ENCODE results near the gene GNAZ.
"Not testable (repeated sequence)": the region's sequence is repeated elsewhere in the genome, so short reads cannot be mapped to it uniquely, and the experiment has no call there.

GNAZ gene

DNA sequence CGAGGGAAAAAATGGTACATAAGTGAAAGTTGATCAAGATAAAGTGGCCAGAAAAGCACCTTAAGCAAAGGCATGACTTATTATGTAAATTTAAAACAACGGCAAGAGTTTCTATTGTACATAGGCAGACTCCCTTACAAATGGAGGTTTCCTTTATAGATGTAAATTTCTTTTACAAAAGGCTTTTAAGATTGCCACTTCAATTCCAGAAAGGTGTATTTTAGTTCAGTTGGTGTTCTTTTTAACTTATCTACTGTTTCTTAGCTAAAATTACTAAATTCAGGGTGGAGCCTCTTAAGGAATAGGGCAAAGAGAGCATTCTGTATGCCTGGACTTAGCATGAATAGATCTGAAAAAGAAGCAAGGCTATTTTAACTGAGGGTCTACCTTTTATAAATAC is 24.9 kb upstream of the GNAZ start:
- no peak for DNase-seq

DNA sequence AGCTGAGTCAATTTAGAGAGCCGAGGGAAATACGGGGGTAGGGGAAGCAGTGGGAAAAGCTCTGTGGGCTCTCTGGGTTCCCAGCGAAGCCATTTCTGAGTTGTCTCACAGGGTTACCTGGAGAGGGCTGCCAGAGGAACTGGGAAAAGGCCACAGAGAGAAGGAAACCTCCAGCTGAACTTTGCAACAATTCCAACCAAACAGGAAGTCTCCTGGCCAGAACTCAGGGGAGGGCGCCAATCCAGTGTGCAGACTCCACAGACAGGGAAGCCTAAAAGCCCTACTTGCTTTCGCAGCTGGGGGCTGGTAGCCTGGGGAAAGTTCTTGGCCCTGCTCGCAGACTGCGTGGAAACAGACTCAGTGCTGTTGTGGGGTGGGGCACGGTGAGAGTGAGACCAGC is 23.1 kb upstream of the GNAZ start:
- no peak for DNase-seq

DNA sequence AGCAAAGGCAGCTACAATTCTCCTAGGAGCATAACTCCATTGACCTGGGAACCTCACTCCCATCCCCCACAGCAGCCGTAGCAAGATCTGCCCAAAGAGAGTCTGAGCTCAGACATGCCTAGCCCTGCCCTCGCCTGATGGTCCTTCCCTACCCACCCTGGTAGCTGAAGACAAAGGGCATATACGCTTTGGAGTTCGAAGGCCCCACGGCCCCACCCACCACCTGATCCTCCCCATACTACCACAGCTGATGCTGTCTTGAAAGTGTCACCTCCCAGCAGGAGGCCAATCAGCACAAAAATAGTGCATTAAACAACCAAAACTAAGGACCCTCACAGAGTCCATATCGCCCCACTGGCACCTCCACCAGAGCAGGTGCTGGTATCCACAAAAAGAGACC is 22.6 kb upstream of the GNAZ start:
- DNase-seq = no peak

GRCh38 chr22:23050546-23050945 is 19.8 kb upstream of the GNAZ start:
- DNase-seq = not testable (repeated sequence)

- no peak for DNase-seq
Observed at GRCh38 chr22:23053051-23053707, 17.1 kb upstream of the GNAZ start.

GRCh38 chr22:23053912-23054530 is 16.3 kb upstream of the GNAZ start:
- DNase-seq = no peak

DNA sequence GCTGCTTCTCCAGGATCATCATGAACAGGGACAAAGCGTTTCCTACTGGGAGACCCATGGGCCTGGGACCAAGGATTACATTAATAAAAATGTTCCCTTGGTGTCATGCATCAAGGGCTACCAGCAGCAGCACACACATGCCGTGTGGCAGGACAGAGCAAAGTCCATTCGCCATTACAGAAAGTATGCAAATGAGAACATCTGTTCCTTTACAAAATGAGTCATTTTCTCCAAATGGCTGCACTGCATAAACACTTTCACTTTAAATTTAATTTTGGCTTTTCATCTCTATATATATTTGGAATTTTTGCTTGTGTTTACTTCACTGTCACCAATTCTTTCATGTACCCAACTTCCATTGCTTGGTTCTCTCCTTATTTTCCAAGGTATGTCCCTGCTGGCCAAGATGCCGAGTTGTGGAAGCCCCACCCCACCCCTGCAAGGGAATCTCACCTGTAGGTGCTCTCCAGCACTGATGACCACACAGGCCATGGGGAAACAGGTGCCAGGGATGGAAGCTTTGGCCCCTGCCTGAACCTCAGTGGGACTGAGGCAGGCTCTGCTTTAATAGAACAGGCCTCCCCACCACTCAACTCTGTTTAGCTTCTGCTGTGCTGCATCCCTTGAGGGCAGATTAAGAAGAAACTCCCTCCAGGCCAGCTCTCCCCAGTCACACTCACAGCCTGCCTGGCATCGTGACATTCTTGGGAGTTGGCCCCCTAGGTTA is 15.6 kb upstream of the GNAZ start:
- DNase-seq = no peak

DNA sequence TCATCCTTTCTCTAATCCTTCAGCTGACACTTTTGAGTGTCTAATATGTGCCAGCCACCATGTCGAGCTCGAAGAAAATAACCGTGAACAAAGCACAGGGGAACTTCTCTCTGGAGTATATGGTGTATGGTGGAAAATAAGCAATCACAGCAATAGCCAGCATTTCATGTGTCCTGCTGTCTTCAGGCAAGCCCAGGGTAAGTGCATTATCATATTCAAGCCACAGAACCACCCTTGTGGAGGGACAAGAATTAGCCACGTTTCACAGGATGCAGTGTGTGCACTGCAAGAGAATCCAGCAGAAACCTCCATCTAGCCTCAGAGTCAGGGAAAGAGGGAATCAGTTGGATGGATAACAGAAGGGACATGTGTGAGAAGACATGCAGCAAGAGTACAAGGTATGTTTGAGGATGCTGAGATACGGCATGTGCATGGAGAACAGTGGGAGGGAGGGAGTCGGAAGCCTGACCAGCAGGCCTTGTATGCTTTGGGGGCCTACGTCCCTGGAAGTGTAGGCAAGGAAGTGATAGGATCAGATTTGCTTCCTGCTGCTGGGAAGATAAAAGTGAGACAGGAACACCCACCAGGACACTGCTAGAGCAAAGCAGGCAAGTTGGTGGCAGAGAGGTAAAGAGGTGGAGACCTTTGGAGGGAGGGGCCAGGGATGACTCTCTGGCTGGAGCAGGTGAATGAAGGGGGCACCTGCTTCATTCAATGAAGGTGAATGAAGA is 14.7 kb upstream of the GNAZ start:
- no peak for DNase-seq

DNA sequence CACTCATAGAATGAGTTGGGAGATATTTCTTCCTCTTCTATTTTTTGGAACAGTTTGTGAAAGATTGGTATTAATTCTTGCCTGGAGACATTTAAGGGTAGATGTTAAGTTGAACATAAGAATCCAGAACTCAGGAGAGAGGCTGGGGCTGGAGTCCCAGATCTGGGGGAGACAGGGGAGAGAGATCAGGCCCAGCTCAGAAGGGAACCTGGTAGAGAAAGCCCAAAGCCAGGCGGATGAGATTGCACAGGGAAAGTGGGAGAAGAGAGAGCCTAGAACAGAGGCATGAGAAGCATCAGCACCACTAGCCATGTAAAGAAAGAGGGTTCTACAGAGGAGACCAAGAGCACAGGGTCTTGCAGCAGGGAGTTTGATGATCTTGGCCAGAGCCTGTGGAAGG is 13.0 kb upstream of the GNAZ start:
- DNase-seq = no peak

DNA sequence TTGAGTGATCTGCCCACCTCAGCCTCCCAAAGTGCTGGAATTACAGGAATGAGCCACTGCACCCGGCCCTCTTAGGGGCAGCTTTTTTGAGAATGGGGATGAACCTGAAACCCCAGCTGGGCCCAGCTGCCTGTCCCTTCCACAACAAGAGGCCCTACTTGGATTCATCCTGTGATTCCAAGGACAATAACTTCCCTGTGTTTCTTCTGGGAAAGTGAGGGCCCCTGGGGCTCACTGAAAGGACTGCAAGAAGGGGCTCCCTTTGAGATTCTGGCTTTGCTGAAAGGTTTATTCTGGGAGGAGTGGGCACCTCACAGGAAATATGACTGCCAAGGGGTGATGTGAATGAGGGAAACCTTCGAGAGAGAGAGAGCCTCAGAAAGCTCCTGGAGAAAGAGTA is 12.3 kb upstream of the GNAZ start:
- no peak for DNase-seq

- DNase-seq = no peak
Observed at GRCh38 chr22:23058481-23059283, 11.6 kb upstream of the GNAZ start.

- DNase-seq = no peak
Observed at GRCh38 chr22:23059284-23059948, 10.9 kb upstream of the GNAZ start.

DNA sequence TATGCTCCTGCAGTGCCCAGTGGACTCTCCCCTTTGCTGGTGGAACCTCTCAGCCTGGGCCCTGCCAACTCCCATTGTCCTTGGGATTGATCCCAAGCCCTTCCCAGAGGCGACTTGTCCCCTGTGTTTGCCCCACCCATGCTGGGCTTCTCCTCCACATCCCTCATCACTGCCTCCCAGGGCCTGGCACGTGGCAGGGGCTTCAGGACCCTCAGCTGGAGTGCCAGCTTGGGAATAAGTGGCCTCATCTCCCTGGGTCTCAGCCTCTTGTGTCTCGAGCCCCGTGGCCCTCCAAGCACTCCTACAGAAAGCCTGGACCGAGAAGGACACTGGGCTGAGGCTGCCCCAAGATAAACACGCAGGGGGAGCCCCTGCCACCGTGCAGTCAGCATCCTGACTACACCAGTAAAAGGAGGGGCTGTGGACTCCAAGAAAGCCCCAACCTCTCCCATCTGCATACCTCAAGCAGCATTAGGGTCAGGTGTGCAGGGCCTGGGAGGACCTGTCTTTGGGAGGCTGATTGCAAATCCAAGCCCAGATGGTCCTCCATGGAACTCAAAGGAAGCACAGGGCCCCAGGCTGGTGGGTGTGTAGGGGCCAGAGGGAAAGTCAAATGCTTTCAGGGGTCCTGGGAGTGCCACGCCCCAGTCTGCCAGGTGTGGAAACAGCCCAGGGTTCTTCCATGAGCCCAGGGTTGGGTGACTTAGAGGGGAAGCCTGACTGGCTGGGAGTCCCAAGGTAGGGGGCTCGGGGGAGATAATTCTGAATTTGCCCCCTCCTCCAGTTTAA is 9.5 kb upstream of the GNAZ start:
- DNase-seq = no peak

DNA sequence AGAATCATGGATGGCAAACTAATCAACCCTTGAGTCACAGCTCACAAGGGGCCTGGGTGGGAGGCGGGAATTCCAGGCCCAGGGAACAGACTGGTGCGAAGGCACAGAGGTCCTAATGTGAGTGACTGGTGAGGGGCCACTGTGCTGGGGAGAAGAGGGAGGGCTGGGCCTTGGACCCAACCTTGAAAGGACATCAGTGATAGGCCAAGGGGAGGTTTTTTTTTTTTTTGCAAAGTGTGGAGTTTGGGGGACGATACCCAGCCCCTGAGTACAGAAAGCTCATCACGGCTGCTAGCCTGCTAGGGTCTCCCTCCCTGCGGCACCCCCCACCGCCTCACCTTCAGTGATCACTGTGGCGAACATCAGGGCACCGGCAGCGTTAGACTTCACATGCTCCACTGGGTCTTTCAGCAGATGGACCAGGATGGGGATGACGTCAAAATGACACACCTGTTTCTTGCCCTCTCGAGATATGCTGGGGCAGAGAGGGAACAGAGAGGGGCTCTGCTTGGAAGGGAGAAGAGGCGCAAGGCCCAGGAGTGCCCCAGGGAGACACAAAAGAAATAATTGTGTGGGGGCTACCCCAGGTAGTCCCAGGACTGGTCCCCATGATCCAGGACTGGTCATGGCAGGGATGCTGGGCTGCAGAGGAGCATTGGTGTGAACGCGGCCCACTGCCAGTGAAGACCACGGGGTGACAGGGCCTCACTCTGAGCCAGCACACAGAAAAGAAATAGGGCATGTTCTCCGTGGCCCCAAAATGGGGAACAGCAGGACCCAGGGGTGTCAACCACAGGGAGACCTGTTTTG is 8.6 kb upstream of the GNAZ start:
- DNase-seq = no peak

GRCh38 chr22:23062616-23063538 is 7.4 kb upstream of the GNAZ start:
- no peak for DNase-seq

DNA sequence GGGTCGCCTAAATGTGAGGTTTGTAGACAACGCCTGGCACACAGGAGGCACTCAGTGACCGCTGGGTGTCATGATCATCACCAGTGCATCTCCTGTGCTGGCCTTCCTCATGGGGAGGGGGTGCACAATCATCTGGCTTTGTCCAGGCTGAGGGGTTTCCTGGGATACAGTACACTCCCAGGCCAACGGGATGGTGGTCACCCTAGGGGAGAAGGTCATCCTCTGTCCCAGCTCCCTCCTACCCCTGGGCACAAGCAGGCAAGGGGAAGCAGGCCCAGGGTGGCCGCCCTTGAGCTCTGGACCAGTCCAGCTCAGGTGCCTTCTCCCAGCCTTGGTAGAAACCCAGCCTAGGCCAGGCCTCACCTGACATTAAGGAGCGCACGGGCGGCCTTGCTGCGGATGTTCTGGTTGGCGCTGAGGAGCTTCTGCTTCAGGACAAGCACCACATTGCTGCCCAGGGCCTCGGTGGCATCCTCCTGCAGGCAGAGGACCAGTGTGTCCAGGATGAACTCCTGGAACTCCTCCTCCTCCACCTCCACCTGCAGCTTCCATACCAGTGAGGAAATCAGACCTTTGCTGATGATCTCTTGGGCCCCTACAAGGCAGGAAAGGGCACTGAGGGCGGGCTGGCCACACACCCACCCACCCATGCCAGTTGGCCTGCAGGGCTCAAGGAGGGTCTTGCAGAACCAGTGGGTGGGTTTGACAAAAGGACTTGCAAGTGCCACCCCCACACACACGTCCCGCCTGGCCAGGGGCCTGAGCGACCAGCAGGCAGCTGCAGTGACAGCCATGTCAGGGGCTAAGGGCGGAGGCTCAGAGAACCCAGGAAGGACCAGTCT is 6.6 kb upstream of the GNAZ start:
- DNase-seq = no peak

- no peak for DNase-seq
Observed at GRCh38 chr22:23064381-23065068, 5.8 kb upstream of the GNAZ start.

DNA sequence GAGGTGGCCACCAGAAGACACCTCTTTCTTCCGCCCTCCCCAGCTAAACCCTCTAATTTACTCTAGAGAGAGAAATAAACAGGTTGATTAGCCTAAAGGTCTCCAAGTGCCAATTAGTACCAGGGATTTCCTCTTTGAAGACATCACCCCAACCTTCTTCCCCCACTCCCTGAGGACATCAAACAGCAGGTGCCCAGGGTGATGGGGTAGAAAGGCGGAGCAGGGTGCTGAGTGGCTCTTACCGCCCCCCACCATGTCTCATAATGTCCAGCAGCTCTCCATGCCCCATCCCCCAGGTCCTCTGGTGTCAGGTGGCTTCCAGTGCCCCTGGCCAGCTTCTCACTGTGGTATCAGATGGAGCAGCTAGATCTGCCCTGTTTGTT is 5.3 kb upstream of the GNAZ start:
- peak; percentile 57 for DNase-seq
